HG03469 (cell line): ENCODE results near the gene FBXO41.

ENCODE experiments used
- ATAC-seq: cut with Tn5 transposase; IDR thresholded peaks from one replicate; pipeline ENCODE4 v1.9.1; 2021; ENCODE audit warnings: mild to moderate bottlenecking, moderate library complexity, moderate number of reproducible peaks; ENCODE audit not compliant: unreplicated experiment

Gene FBXO41

DNA sequence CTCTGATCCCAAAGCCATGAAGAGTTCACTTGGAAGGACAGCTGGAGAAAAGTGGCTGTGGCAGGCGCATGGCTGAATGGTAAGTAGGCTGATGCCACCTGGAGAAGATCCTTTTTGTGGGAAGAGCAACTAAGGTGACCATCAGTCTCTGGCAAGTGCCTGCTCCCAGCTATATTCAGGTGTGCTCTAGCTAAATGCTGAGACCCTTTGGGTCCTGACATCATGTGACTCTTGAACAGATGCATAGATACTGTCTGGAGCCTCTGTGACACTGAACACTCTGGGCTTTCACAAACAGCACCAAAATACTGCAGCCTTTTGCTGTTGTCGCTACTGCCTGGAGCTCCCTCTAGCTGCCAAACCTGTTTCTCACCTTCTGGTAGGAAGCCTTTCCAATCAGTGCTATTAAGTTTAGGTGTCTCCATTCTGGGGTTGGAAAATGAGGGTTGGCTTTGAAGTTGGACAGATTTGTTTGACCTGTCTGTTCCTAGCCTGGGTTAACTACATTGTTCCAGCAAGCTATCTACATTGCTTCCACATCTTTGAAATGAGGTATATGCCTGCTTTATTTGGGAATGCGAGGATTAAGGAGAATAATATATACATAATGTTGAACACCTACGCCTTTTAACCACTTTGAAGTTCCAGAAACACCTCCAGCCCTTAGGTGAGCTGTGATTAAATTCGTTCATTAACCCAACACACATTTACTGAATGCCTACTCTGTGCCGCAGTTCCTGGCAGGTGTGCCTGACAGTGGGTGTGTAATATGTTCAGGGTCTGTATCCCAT, 6.0 kb upstream of the FBXO41 start:
- ATAC-seq, result no peak

DNA sequence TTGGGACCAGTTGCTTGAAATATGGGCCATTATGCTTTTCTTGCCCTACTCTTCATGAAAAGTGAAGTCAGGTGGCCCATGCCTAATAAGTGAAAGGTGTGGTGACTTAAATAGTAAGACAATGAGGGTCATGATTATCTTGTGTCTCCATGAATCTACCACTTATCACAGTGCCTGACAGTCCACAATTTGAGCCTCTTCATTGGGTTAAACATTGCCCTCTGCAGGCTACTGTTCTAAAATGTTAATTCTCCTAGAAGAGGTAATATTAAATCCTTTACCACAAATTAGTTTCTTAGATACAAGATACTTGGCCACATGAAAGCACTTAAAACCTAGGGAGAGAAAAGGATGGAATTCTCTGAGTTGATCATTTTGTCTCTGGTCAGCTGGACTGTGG, 5.0 kb upstream of the FBXO41 start:
- ATAC-seq, result no peak

DNA sequence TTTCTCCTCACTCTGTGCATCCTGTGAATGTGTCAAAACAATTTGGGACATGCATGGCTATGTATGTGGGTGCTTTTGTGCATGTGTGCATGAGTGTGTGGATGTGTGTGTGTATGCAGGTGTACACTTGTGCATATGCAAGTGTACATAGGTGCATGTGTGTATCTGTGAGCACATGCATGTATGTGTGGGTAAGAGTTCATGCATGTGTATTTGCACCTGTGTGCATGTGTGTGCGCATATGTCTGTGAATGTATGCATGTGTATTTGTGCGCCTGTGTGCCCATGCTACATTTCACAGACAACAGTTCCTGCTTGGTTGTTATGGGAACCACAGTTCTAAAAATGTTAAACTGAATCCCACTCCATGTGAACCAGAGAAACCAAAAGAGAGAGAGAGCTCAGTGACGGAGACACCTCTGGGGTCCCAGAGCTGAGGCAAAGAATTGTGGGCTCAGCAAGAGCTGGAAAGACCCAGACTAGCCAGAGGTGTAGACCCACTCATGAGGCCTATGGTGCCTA, 1.9 kb upstream of the FBXO41 start:
- ATAC-seq, result no peak

DNA sequence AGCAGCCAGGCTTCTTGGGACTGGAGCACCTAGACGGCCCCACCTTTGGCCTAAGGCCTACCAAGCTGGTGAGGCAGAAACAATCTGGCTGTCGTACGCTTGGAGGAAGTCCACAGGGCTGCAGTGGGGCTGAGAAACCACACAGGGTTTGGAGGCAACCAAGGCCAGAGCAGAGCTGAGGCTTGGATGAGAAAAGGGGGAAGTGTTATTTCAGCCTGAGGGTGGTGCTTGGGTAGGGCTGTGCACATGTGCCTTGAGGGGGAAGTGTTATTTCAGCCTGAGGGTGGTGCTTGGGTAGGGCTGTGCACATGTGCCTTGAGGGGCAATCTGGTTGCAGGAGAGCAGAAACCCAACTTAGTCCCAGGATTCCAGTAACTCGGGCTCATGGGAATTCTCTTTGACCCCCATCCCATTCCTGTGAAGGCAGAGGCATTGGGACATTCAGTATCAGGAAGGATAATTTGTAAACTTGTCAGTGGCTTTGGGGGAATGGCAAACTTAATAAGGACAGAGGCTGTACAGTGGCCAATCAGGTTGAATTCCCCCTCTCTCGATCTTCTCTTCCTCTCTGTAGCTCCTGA, 971 bp upstream of the FBXO41 start:
- peak; percentile 59 for ATAC-seq

DNA sequence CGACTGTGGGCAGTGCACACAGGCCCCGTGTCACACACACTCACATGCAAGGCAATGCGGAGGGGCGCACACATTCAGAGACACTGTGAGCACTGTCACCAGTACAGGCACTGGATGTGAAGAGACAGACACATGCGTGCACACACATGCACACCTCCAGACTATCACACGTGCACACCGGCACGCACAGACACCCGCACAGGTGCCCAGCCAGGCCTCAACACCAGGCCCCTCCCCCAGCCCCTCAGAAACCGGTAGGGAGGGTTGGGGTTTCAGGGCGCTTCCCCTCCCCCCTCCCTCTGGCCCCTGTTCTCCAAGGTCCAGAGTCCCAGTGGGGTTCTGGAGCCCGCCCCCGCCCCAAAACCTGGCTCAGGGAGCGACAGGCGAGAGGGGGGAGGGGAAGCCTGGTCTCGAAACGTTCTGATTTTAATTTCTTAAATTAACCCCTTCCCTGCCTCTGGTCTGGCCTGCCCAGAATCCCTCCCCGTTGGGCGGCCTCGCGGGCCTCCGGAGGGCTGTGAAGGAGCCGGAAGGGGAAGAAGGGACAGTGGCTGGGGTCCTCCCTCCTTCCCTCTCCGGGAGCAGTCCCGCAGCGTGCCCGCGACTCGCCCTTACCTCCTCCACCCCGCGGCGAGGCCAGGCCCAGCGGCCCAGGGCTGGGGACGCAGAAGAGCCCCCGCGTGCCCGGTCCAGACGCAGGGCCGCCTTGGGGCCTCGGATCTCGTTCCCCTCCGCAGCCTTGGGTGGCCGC, 558 bp downstream of the FBXO41 start:
- no peak for ATAC-seq

DNA sequence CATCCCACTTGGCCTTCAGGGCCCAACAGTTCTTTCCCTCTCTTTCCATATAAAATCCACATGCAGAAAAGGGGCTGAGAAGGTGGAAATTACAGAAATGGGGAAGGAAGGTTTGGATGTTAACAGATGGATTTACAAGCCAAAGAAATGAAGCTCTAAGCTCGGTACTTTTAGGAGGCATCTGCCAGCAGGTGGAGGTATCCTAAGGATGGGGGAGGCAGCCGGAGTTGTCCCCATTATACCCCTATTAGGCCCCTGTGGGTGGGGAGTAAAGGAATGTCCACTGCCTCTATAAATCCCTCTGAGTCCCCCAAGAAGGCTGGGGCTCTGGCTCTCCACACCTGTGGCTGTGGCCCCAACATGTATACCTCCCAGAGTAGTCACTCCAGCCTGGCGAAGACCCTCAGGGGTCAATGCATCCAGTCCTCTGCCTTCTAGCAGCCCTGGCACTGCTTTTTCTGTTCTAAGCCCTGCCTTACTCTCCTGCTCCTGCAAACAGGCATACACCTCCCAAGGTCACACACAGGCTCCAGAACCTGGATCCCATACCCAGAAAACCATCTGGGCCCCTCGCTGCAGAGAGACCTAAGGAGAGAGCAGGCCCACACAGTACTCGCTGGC, 1.2 kb downstream of the FBXO41 start:
- no peak for ATAC-seq

DNA sequence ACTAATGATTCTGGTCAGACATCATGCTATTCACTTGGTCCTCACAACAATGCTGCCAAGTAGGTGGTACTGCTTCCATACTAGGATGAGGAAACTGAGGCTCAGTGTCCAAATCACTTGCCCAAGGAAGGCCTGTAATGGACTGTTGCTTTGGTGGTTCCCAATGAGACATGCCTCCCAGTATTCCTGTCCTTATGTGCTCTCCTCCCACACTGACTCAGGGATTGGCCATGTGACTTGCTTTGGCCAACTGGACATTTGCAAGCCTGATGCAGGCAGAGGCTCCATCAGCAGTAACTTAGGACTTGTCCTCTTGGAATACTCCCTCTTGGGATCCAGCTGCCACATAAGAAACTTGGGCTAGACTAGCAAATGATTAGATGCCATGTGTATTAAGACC, 3.0 kb downstream of the FBXO41 start:
- ATAC-seq, result no peak

DNA sequence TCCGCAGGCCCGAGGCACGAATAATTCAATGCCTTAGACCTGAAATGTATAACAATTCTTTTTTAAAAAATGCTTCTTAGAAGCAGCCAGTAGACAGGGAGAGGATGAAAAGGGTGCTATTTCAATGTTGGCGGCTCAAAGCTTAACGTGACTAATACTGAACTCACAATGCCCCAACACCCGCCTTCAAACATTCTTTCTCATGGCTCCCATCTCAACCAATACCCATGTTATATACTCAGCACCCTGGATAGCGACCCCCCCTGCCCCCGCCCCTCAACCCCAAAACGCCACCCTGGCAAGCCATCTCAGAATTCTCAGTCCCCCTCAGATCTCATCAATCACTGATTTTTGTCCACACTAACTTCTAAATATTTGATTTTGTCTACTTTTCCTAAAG, 4.4 kb downstream of the FBXO41 start:
- no peak for ATAC-seq

DNA sequence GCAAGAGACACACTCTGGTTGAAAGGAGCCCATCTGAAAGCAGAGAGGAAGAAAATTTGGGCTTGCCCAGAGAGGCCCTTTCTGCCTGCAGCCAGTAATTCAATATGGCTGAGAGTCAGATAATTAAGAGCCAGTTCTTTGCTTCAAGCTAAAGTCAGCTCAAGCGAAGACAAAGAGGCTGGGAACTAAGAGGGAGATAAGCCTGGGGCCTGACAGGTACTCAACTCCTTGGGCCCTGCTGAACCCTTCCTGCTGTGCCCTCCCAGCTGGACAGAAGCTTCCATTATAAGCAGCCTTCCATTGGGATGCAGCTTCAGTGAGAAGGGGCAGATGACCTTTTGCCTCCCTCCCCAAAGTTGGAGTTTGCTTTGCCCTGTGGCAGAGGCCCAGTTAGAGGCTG, 12.0 kb downstream of the FBXO41 start:
- no peak for ATAC-seq

DNA sequence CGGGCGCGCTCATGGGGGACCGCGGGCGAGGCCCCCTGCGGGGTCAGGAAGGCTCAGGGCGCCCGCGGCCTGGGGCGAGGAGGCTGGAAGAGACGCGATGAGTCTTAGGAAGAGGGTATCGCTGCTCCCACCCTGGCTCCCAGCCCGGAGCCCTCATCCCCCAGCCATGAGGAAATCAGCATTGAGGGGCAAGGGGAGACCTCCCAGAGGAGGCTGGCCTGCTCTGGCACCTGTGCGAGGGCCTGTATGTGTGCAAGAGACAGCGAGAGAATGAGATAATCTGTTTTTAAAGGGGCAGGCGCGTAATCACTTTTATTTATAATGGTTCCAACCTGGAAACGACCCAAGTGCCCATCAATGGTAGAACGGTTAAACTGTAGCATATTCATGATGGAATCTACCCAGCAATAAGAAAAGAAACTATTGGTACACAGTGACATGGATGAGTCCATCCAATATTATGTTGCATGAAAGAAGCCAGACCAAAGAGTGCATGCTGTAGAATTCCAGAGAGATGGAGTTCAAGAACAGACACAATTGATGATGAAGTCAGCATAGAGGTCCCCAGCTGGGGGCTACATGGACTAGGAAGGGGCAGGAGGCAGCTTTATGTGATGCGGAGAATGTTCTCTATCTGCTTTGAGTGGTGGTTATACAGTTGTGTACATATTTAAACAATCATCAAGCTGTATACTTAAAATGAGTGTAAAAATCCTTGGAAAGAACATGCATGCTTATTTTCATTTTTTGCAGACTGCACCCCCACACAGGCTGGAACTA, 14.4 kb downstream of the FBXO41 start:
- no peak for ATAC-seq

DNA sequence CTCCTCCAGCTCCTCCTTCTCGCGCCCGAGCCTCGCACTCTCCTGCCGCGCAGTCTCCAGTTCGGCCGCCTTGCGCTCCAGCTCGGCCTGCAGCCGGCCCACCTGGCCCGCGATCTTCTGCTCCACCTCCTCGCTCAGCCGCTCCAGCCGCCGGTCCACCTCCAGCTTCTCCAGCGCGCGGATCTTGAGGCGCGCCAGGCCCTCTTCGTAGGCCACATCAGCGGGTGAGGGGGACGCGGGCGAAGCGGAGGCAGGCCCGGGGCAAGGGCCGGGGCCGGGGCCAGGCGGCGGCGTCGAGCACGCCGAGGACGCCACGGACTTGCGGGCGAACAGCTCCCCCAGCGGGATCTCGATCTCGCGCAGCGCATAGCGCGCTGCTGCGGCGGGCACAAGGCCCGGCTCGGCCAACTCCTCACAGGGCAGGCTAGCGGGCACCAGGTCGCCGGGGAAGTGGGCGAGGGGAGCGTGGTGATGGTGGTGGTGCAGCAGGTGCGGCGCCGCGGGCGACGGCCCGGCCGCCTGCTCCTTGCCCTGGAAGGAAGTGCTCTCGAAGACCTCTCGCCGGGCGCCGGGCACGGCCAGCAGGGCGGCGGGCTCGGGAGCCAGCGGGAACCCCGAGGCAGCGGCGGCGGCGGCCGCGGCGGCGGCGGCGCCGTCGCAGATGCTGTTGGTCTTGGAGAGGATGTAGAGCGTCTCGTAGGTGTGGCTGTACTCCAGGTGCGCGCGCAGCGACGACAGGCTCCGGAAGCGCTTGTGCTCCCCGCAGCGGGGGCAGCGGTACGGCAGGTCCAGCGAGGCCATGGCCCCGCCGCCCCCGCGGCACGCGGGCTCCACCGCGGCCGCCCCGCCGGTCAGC, 15.2 kb downstream of the FBXO41 start:
- no peak for ATAC-seq

DNA sequence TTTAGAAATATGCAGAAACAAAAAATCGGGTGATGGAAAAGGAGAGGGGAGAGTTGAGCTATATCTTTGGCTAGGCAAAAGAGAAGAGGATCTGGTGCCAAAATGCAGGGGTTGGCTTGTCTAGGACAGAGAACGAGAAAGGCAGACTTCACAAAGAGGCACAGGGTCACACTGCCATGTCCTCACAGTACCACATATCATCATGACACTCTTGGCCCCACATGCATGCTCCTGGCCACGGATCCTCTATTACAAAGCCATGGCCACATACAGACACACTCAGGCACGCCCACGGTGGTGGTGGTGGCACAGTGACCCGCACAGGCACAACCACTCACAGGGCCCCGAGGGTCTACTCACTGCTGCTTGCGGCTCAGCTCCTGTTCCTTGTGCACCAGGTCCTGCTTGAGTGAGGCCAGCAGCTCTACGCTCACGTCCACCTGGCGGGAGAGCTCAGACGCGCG, 15.9 kb downstream of the FBXO41 start:
- ATAC-seq, result no peak

DNA sequence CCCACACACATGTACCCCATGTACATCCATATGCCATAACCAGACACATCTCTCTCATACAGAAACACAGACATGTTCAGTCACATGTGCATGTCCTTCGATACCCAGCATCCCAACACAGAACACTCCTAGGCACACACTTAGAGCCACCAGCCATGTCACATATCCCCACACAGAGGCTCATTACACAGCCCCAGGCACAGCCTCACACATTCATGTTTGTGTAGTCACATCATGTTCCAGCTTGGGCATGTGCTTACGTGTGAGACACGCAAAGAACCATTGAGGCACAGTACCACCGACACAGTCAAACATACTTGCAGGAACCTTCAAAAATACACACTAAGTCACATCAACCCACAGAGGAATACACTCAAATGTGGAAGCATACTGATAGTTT, 17.3 kb downstream of the FBXO41 start:
- no peak for ATAC-seq

DNA sequence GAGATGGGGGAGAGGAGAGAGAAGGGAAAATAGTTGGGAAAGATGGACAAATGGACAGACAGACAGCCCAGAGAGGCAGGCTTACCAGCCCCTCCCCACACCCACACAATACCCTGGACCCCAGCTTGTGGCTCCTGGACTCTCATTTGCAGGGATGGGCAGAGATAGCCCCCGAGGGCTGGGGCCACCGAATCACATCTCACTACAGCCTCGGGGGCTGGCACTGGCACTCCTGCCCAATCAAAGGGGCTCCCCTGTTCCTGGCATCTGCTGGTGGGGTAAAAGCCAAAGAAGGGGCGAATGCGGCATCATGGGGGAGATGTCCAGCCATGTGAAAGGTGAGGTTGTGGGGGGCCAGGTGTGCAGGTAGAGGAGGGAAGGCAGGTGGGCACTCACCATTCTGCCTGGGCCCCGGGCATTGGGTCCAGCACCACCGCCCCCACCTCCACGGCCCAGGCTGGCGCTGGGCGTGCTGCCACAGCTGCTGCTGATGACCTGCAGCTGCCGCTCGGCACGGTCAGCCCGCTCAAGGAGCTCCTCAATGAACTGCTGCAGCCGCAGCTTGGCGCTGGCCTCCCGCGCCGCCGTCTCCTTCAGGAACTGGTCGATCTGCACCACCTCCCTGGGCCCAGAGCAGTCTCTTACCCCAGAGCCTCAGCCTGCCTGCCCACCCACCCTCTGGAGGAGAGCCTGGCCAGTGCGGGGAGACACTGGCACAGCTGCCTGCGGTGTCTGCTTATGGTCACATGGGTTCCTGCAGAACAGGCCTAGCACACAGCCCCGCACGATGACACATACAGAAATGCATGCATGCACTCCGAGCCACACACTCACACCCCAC, 18.0 kb downstream of the FBXO41 start:
- no peak for ATAC-seq

DNA sequence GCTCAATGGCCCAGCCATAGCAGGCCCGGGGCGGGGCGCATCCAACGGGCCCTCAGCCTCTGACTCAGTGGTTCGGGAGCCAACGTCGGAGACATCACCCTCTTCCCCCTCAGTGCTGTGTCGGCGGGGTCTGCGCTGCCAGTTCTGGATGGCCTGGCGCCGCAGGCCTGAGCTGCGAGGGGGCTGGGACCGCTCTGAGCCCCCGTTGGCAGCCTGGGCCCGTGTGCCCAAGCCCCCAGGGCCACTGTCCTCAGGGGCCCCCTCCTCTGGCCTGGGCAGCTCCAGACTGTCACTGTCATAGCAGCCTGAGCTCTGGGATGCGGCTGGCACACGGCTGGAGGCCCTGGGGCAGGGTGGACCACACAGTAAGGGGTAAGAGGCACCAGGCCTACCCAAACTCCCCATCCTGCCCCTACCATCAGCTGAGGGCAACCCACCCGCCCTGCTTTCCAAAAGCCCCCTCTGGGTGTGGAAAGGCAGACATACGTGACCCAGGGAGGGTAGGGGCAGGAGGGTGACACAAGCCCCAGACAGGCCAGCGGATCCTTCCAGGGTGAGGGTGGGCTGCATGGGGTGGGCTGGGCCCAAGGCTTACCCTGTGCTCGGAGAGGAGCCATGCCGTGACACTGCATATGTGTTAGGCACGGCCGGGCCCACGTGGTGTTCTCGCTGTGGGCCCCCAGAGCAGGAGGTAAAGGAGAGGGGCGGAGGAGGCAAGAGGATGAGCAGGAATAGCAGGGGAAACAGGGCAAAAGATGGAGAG, 18.8 kb downstream of the FBXO41 start:
- no peak for ATAC-seq

DNA sequence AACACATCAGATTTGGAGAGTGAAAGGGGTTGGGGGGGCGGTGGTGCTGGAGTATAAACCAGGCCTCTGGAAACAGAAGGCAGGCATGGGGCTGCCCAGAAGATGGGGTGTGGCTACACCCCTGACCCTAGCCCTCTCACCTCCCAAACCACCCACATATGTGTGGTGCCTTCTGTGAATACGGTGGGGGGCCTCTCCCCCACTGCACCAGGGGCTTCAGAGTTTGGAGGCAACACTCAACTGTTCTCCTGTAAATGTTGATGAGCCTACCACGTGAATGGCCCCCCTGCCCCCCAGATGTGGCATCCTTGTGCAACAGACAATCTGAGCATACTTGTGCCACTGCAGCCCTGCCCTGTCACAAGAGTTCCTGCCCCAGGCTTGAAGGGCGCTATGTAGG, 19.5 kb downstream of the FBXO41 start:
- no peak for ATAC-seq

DNA sequence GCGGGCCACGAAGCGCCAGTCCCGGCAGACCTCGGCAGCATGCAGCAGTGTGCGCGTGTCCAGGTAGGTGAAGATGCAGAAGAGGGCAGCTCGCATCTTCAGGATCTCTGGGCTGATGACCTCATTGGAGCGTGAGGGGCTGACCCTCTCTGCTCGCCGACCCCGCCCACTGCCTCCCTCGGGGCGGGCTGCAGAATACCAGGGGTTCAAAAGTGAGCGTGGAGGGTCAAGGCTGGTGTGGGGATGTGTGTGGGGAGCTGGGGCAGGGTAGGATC, 20.0 kb downstream of the FBXO41 start:
- ATAC-seq, result no peak
